ENCODE measurements around the gene SRSF1. TPM values are rescaled to one million over a fixed set of nuclear protein-coding genes. Genes with fewer than 3 reads are reported as not detected.

Gene SRSF1
- total RNA-seq, 4 donors from 2014 or later = 134 to 223 (median 200) TPM

GRCh38 chr17:57970710-57971109 is 36.3 kb downstream of the SRSF1 start:
- intact Hi-C loops (cut with DNase I) = no loop called here
- Histone ChIP-seq H3K27ac (no peak overlapping the region), H3K4me3 (no peak overlapping the region), H3K36me3 (peaks cover 0 to 40% (median 11%) of the 10 kb centered on the region in 3 donors), H3K4me1 (peaks cover 0 to 27% (median 0%) of the 10 kb centered on the region in 3 donors), H3K27me3 (no peaks in the 10 kb centered on the region), H3K9me3 (no peaks in the 10 kb centered on the region)
- 53 to 57% methylated on average over 4 of the region's 4 CpGs for WGBS, 2 donors
- TF ChIP-seq CTCF (IDR thresholded peaks at IDR 0.05) = no peak
- TF ChIP-seq POLR2A (IDR thresholded peaks at IDR 0.05) = no peak
- DNase-seq = no peak

GRCh38 chr17:57968456-57968855 is 38.6 kb downstream of the SRSF1 start:
- Histone ChIP-seq H3K27ac (no peak overlapping the region), H3K9me3 (no peaks in the 10 kb centered on the region), H3K36me3 (peaks cover 0 to 17% (median 0%) of the 10 kb centered on the region in 3 donors), H3K4me1 (peaks cover 0 to 13% (median 0%) of the 10 kb centered on the region in 3 donors), H3K4me3 (no peak overlapping the region), H3K27me3 (no peaks in the 10 kb centered on the region)
- WGBS, 2 donors = 53 to 69% methylated on average over 1 of the region's 1 CpG
- intact Hi-C loops (cut with DNase I) = no loop called here
- TF ChIP-seq POLR2A (IDR thresholded peaks at IDR 0.05) (no peak), CTCF (IDR thresholded peaks at IDR 0.05) (no peak)
- DNase-seq = no peak

- Histone ChIP-seq H3K27me3 (no peaks in the 10 kb centered on the region), H3K9me3 (no peaks in the 10 kb centered on the region), H3K36me3 (peaks cover 0 to 1% (median 0%) of the 10 kb centered on the region in 3 donors), H3K27ac (no peak overlapping the region), H3K4me3 (no peak overlapping the region), H3K4me1 (peaks cover 0 to under 1% (median 0%) of the 10 kb centered on the region in 3 donors)
- 87 to 89% methylated on average over 5 of the region's 5 CpGs for WGBS, 2 donors
- DNase-seq = no peak
- intact Hi-C loops (cut with DNase I) = no loop called here
- TF ChIP-seq POLR2A (IDR thresholded peaks at IDR 0.05) (no peak), CTCF (IDR thresholded peaks at IDR 0.05) (no peak)
Observed at GRCh38 chr17:57966875-57967274, 40.2 kb downstream of the SRSF1 start.

DNA sequence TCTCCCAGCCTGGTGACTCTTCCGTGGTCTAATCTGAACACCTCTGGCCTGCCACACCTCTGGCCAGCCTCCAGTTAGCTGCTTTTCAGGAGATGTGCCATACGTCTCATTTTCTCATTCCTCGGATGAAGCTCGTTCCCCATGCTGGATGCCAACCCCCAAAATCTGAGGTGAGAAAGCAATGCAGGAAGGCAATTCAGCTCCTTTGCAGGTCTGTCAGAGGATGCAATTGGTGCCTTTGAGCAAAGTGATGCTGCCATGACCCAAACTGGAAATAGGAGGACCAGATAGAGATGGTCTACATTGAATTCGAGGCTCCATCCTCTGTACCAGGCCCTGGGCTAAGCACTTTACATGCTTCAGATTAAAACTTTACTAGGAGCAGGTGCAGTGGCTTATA is 40.8 kb downstream of the SRSF1 start:
- Histone ChIP-seq H3K4me1 (no peaks in the 10 kb centered on the region), H3K4me3 (no peak overlapping the region), H3K27me3 (no peaks in the 10 kb centered on the region), H3K9me3 (no peaks in the 10 kb centered on the region), H3K36me3 (no peaks in the 10 kb centered on the region), H3K27ac (no peak overlapping the region)
- 90 to 91% methylated on average over 5 of the region's 5 CpGs for WGBS, 2 donors
- TF ChIP-seq CTCF (IDR thresholded peaks at IDR 0.05) (no peak), POLR2A (IDR thresholded peaks at IDR 0.05) (no peak)
- DNase-seq = no peak
- intact Hi-C loops (cut with DNase I) = no loop called here

DNA sequence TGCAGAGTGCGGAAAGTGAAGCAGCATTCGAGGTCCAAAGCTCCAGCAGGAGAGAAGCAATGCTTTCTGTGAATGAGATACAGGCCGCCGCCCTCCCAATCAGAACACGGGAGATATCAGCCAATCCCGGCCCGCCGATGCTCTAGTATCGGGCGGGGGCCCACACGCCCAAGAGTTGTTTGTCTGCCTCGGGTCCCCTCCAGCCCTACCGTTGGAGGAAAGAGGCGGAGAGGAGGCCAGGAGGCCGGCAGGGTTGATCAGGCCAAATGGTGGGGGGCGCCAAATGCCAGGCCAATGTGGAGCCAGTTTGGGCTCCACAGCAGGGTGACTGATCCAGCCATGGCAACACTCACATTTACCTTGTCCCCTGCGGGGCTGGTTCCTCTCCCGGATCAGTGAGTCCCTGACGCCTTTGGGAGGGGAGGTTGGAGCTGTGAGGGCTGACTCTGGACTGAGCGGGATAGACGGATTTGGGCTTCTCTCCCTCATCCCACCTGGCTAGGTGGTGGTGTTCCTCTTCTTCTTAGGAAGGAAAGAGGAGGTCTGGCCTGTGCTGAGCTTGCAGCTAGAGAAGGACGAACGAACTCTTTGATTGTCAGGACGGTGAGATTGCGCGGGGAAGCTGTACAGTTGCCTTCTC is 41.4 kb downstream of the SRSF1 start:
- no peak for TF ChIP-seq CTCF (IDR thresholded peaks at IDR 0.05)
- TF ChIP-seq POLR2A (IDR thresholded peaks at IDR 0.05) = no peak
- no peaks in the 10 kb centered on the region for H3K4me1 ChIP-seq
- H3K36me3 ChIP-seq = no peaks in the 10 kb centered on the region
- H3K27me3 ChIP-seq = no peaks in the 10 kb centered on the region
- intact Hi-C loops (cut with DNase I) = no loop called here
- H3K27ac ChIP-seq = no peak overlapping the region
- no peak overlapping the region for H3K4me3 ChIP-seq
- WGBS, 2 donors = 78 to 100% methylated on average over 4 to 21 of the region's 26 CpGs
- DNase-seq = no peak
- H3K9me3 ChIP-seq = no peaks in the 10 kb centered on the region
